PC-3 (cell line): ENCODE measurements around the gene VRK3.

Experiments
- CTCF ChIP-seq: fragments of 300-600 bp; sonication (generic); conservative IDR thresholded peaks from 2 replicates; pipeline ENCODE4 v1.5.1; 2017; ENCODE audit warnings: antibody characterized with exemption, low read depth, mild to moderate bottlenecking, low read length
- EZH2 ChIP-seq: fragments of 300-600 bp; sonication (generic); IDR thresholded peaks from one replicate; pipeline ENCODE4 v1.6.1; 2017; ENCODE audit warnings: antibody characterized with exemption, mild to moderate bottlenecking, low read length; ENCODE audit not compliant: unreplicated experiment
- EZH2phosphoT487 ChIP-seq: fragments of 300-600 bp; sonication (generic); IDR thresholded peaks from 2 replicates; pipeline ENCODE4 v1.6.1; 2018; ENCODE audit warnings: mild to moderate bottlenecking, antibody characterized with exemption, low read length, borderline replicate concordance

DNA sequence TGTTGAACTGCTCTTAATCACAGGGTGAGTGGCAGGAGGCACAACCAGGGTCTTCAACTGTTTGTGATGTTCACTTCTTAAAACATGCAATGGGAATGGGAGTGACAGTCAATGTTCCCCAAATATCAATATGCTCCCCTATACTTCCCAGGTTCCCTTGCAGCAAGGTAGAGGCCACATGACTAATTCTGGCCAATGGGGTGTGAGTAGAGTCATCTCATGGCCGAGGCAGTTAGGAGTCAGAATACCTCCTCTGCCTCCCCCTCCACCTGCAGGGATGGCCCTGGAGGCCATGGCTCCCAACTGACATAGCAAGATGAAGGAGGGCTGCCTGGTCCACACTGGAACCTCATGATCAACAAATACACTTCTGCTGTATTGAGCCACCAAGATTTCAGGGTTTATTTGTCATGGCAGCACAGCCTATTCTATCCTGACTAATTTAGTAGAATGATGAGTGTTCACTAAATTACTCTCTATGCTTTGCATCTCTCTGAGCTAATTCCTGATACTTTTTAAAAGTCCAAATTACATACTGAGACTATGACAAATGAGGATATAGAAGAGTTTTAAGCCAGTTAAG lies 8.9 kb downstream of the VRK3 start:
- no peak for TF ChIP-seq CTCF
- no peak for TF ChIP-seq EZH2
- no peak for TF ChIP-seq EZH2phosphoT487
